Immature natural killer cell (primary cell): Measurements from ENCODE around the gene AOC3. TPM values are rescaled to one million over a fixed set of nuclear protein-coding genes. Genes with fewer than 3 reads are reported as not detected.
A peak's percentile ranks its signal among the peaks of the same experiment; 100 is the strongest.
"Not testable (repeated sequence)": the region's sequence is repeated elsewhere in the genome, so short reads cannot be mapped to it uniquely, and the experiment has no call there.

ENCODE experiments used
- DNase-seq, 3 donors: peaks; one replicate each; pipeline ENCODE4 v3.0.0; 2022; ENCODE audit warnings: mixed read lengths in 1 of 3
- H3K27ac Mint-ChIP-seq, 6 donors: one replicate each; pipeline ENCODE4 v1.8.0; 2020; ENCODE audit warnings: mixed read lengths in 6 of 6, mild to moderate bottlenecking in 5 of 6, inconsistent platforms in 4 of 6, moderate library complexity in 3 of 6
- H3K27me3 Mint-ChIP-seq, 3 donors: one replicate each; pipeline ENCODE4 v1.8.0; 2020 to 2021; ENCODE audit warnings: low read depth in 3 of 3, mild to moderate bottlenecking in 3 of 3, mixed read lengths in 3 of 3, moderate library complexity in 3 of 3, inconsistent platforms in 1 of 3
- H3K36me3 Mint-ChIP-seq, 3 donors: one replicate each; pipeline ENCODE4 v1.8.0; 2020; ENCODE audit warnings: mixed read lengths in 3 of 3, inconsistent platforms in 2 of 3, mild to moderate bottlenecking in 2 of 3
- H3K4me1 Mint-ChIP-seq, 2 donors: one replicate each; pipeline ENCODE4 v1.8.0; 2020; ENCODE audit warnings: inconsistent platforms in 2 of 2, mild to moderate bottlenecking in 2 of 2, mixed read lengths in 2 of 2, moderate library complexity in 1 of 2
- H3K4me3 Mint-ChIP-seq, 5 donors: one replicate each; pipeline ENCODE4 v1.8.0; 2020; ENCODE audit warnings: mild to moderate bottlenecking in 5 of 5, mixed read lengths in 5 of 5, inconsistent platforms in 3 of 5, moderate library complexity in 3 of 5
- H3K9me3 Mint-ChIP-seq, 6 donors: one replicate each; pipeline ENCODE4 v1.8.0; 2020; ENCODE audit warnings: mild to moderate bottlenecking in 6 of 6, mixed read lengths in 6 of 6, inconsistent platforms in 4 of 6, moderate library complexity in 3 of 6
- polyA plus RNA-seq, 3 donors: library from polyadenylated mRNA; unstranded; fragments of 300-500 nt; fragmentation: Illumina TruSeq; gene quantifications; one replicate each; pipeline ENCODE4 v1.2.3, GENCODE V29; 2021

AOC3 gene
- polyA plus RNA-seq, 3 donors from 2014 or later, result not detected

DNA sequence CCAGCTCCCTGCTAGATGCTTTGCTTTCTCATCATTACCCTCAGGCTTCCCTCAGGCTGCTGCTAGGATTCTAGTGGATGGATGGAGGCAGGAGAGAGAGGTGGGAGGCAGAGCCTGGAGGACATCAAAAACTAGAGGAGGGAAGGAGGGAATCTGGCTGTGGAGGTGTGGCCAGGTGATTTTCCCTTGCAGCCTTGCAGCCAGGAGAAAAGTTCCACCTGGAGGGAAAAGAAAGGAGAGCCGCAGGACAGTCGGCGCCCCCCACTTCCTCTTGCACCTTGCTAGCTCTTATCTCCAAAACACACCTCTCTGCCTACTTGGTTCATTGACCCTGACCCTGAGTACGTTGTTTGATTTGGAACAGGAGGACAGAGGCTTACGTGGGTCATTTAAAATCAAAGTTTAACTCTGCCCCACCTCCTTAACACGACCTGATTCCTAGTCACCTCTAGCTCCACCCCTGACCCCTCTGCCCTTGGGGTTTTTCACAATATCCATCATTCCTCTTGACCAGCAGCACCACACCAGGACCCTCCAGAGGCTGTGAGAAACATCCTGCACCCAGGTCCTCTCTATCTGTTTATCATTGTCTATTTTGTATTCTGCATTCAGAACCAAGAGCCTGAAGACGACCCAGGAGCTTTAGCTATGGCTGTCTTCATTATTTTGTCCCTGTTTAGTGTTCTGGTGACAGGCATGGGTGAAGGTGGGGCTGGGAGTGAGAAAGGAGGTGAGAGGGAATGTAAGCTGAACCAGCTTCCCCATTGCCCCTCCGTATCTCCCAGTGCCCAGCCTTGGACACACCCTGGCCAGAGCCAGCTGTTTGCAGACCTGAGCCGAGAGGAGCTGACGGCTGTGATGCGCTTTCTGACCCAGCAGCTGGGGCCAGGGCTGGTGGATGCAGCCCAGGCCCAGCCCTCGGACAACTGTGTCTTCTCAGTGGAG, 15.9 kb downstream of the AOC3 start:
- H3K27me3 Mint-ChIP-seq, result peaks cover 4 to 13% (median 5%) of the 10 kb centered on the region in 3 donors
- H3K27ac Mint-ChIP-seq, result peak overlapping the region in 1 of 6 donors; percentile 57
- DNase-seq, result no peak
- H3K9me3 Mint-ChIP-seq, result no peaks in the 10 kb centered on the region
- no peaks in the 10 kb centered on the region for H3K4me1 Mint-ChIP-seq
- H3K36me3 Mint-ChIP-seq, result no peaks in the 10 kb centered on the region
- no peak overlapping the region for H3K4me3 Mint-ChIP-seq

- H3K4me3 Mint-ChIP-seq, H3K27ac Mint-ChIP-seq: not testable (repeated sequence)
- peaks cover 3 to 14% (median 5%) of the 10 kb centered on the region in 3 donors for H3K27me3 Mint-ChIP-seq
Observed at GRCh38 chr17:42867694-42868261, 16.8 kb downstream of the AOC3 start.

GRCh38 chr17:42868338-42868737, 17.3 kb downstream of the AOC3 start:
- no peak for DNase-seq
- H3K9me3 Mint-ChIP-seq, result no peaks in the 10 kb centered on the region
- H3K27me3 Mint-ChIP-seq, result peaks cover 3 to 17% (median 5%) of the 10 kb centered on the region in 3 donors
- no peaks in the 10 kb centered on the region for H3K4me1 Mint-ChIP-seq
- no peak overlapping the region for H3K4me3 Mint-ChIP-seq
- no peaks in the 10 kb centered on the region for H3K36me3 Mint-ChIP-seq
- H3K27ac Mint-ChIP-seq, result no peak overlapping the region

More at GRCh38 chr17:42867694-42868261, 16.8 kb downstream of the AOC3 start:
- not testable (repeated sequence) for H3K36me3 Mint-ChIP-seq, H3K4me1 Mint-ChIP-seq, DNase-seq, H3K9me3 Mint-ChIP-seq

DNA sequence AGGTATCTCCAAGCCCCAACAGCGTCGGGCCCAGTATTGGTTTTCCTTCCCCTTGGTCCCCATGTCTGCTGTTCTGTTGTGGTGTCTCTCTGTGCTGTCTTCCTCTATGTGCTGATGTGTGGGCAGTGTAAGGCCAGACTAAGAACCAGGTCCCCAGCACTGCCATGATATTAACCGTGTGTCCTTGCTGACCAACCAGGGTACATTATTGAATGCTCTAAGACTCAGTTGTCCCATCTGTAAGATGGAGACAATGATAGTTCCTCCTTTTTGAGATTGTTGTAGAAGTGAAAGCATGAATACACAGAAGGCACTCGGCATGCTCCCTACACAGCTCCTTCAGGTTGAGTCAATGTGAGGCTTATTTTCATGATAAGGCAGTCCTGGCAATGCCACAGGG, 20.6 kb downstream of the AOC3 start:
- no peak for DNase-seq
- Mint-ChIP-seq H3K27me3 (peaks cover 5 to 15% (median 5%) of the 10 kb centered on the region in 3 donors), H3K27ac (no peak overlapping the region), H3K36me3 (no peaks in the 10 kb centered on the region), H3K4me3 (no peak overlapping the region), H3K4me1 (no peaks in the 10 kb centered on the region), H3K9me3 (no peaks in the 10 kb centered on the region)

- DNase-seq, result no peak
- no peaks in the 10 kb centered on the region for H3K4me1 Mint-ChIP-seq
- H3K27ac Mint-ChIP-seq, result no peak overlapping the region
- no peaks in the 10 kb centered on the region for H3K9me3 Mint-ChIP-seq
- H3K36me3 Mint-ChIP-seq, result no peaks in the 10 kb centered on the region
- H3K4me3 Mint-ChIP-seq, result no peak overlapping the region
- H3K27me3 Mint-ChIP-seq, result peaks cover 5 to 13% (median 5%) of the 10 kb centered on the region in 3 donors
Observed at GRCh38 chr17:42872251-42872965, 21.4 kb downstream of the AOC3 start.

- Mint-ChIP-seq H3K4me3 (no peak overlapping the region), H3K36me3 (no peaks in the 10 kb centered on the region), H3K27ac (no peak overlapping the region), H3K9me3 (no peaks in the 10 kb centered on the region), H3K4me1 (no peaks in the 10 kb centered on the region), H3K27me3 (peaks cover 5 to 11% (median 5%) of the 10 kb centered on the region in 3 donors)
- DNase-seq, result no peak
Observed at GRCh38 chr17:42873315-42873714, 22.3 kb downstream of the AOC3 start.

GRCh38 chr17:42873932-42874695, 23.1 kb downstream of the AOC3 start:
- H3K4me1 Mint-ChIP-seq, H3K27ac Mint-ChIP-seq, H3K36me3 Mint-ChIP-seq, H3K9me3 Mint-ChIP-seq, H3K27me3 Mint-ChIP-seq, DNase-seq, H3K4me3 Mint-ChIP-seq: not testable (repeated sequence)

- Mint-ChIP-seq H3K27me3 (peaks cover 3 to 8% (median 5%) of the 10 kb centered on the region in 3 donors), H3K9me3 (no peaks in the 10 kb centered on the region), H3K4me1 (no peaks in the 10 kb centered on the region), H3K36me3 (no peaks in the 10 kb centered on the region), H3K27ac (no peak overlapping the region), H3K4me3 (no peak overlapping the region)
- DNase-seq, result no peak
Observed at GRCh38 chr17:42877037-42877436, 26.0 kb downstream of the AOC3 start.

DNA sequence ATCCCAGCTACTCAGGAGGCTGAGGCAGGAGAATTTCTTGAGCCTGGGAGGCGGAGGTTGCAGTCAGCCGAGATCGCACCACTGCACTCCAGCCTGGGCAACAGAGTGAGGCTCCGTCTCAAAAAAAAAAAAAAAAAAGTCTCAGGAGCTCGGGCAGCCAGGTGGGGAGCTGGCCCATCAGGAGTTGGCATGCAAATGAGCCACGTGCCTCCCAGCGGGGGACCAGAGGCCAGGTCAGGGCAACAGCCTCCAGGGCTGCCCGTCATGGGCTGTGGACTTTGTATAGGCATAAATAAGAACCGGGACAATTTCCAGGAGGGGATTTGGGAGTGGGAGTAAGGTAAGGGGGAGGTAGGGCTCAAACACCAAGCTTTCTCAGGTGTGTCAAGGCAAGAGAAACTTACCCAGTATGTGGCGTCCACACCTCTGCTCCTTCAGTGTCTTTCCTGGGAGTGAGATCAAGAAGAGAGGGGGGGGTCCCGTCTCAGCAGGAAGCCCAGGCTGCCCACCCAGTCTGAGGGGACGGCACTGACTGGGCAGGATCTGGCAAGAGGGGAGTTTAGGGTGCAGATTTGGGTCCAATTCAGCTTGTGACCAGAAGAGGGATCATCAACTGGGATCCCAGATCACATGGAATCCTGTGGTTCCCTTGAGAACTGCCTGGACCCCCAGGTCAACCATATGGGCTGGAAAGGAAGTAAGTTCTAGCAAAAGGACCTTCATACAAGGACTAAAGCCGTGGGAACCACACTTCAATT, 27.3 kb downstream of the AOC3 start:
- Mint-ChIP-seq H3K9me3 (no peaks in the 10 kb centered on the region), H3K4me3 (no peak overlapping the region), H3K27me3 (peaks cover 1 to 5% (median 4%) of the 10 kb centered on the region in 3 donors), H3K4me1 (no peaks in the 10 kb centered on the region), H3K36me3 (no peaks in the 10 kb centered on the region), H3K27ac (no peak overlapping the region)
- no peak for DNase-seq

DNA sequence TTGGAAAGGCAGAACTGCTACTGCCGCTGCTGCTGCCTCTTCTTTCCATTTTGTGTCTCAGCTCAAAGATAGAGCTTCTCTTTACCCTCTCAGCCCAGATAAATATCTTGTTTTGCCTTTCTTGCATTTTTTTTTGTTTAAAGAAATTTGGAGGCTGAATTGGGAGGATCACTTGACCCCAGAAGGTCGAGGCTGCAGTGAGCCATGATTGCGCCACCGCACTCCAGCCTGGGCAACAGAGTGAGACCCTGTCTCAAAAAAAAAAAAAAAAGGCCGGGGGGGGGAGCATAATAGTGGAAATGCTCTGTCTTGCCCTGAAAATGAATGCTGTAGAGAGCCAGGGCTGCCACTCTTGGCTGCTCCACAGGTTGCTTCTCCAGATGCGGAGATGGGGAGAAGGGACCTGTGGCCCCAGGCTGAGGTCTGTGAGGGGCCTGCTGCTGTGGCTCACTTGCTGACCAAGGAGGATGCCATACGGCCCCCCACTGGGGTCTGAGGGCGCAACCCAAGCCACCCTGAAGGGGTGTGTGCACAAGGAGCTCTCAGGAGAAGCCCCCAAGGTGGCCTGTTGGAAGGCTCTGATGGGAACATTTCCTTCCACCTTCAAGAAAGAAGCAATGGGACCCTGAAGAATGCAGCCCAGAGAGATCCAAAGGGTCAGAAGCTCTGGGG, 28.1 kb downstream of the AOC3 start:
- no peak overlapping the region for H3K4me3 Mint-ChIP-seq
- H3K27ac Mint-ChIP-seq, result no peak overlapping the region
- no peaks in the 10 kb centered on the region for H3K36me3 Mint-ChIP-seq
- H3K27me3 Mint-ChIP-seq, result peaks cover 1 to 5% (median 5%) of the 10 kb centered on the region in 3 donors
- no peaks in the 10 kb centered on the region for H3K4me1 Mint-ChIP-seq
- no peaks in the 10 kb centered on the region for H3K9me3 Mint-ChIP-seq
- no peak for DNase-seq

DNA sequence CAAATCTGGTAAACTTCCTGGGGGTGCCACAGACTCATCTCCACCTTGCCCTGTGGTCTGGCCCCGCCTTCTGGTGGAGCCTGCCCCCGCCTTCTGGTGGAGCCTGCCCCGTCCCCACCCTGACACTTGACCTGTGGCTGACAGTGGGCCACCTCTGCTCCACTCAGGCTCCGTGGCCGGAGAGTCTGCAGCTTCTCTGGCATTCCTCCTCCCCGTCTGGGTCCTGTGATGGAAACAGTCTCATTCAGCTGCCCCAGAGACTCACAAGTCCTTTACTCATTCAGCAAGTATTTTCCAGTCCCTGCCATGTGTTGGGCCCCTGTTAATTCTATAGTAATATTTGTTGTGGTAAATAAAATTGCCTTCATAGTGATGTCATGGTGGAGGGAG, 28.6 kb downstream of the AOC3 start:
- no peak for DNase-seq
- peaks cover 1 to 5% (median 5%) of the 10 kb centered on the region in 3 donors for H3K27me3 Mint-ChIP-seq
- peak overlapping the region in 1 of 6 donors; percentile 46 for H3K27ac Mint-ChIP-seq
- H3K4me3 Mint-ChIP-seq, result no peak overlapping the region
- no peaks in the 10 kb centered on the region for H3K9me3 Mint-ChIP-seq
- no peaks in the 10 kb centered on the region for H3K36me3 Mint-ChIP-seq
- no peaks in the 10 kb centered on the region for H3K4me1 Mint-ChIP-seq

DNA sequence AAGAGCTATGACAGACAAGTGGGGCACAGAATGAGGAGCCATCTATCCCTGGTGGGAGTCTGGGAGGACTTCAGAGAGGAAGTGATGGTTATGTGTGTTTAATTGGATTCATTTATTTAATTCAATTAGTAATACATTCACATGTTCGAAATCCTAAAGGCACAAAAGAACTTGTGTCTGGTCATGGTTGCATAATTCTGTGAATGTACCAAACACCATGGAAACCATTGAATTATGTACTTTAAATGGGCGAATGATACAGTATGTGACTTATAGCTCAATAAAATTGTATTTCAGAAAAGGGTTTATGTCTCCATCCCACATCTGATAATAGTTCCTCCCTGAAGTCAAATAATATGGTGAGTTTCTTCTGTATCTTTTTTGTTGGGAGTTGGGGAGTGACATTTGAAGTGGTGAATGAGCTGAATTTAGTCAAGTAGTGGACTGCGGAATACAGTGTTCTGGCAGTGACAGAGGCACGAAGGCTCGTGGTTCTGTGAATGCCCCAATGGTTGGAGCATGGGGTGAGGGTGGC, 29.8 kb downstream of the AOC3 start:
- no peak overlapping the region for H3K4me3 Mint-ChIP-seq
- H3K9me3 Mint-ChIP-seq, result no peaks in the 10 kb centered on the region
- no peaks in the 10 kb centered on the region for H3K4me1 Mint-ChIP-seq
- H3K27ac Mint-ChIP-seq, result no peak overlapping the region
- H3K36me3 Mint-ChIP-seq, result no peaks in the 10 kb centered on the region
- H3K27me3 Mint-ChIP-seq, result peaks cover 0 to 5% (median 1%) of the 10 kb centered on the region in 3 donors
- DNase-seq, result no peak
